Thyroid gland (tissue), 4 donors: Measurements from ENCODE around the gene MPL. TPM values are rescaled to one million over a fixed set of nuclear protein-coding genes. Genes with fewer than 3 reads are reported as not detected.

ENCODE experiments used
- DNase-seq, 2 donors: peaks; one replicate each; pipeline ENCODE4 v3.0.0-alpha.2; 2019
- H3K27ac ChIP-seq, 3 donors: fragments of 200-600 bp; sonication (generic); 1 replicate in 2 of 3; 2 replicates in 1 of 3; pipeline ENCODE4 v1.5.1; 2016 to 2019; ENCODE audit warnings: mild to moderate bottlenecking in 1 of 3, moderate library complexity in 1 of 3
- H3K27me3 ChIP-seq: fragments of 200-600 bp; sonication (generic); one replicate; pipeline ENCODE4 v1.5.1; 2019
- H3K36me3 ChIP-seq, 2 donors: fragments of 200-600 bp; sonication (generic); one replicate each; pipeline ENCODE4 v1.5.1; 2016 to 2019
- H3K4me1 ChIP-seq, 2 donors: fragments of 200-600 bp; sonication (generic); one replicate each; pipeline ENCODE4 v1.5.1; 2017 to 2019
- H3K4me3 ChIP-seq, 3 donors: fragments of 200-600 bp; sonication (generic); replicated peaks in 1 of 3; 1 replicate in 2 of 3; 2 replicates in 1 of 3; pipeline ENCODE4 v1.5.1; 2016; ENCODE audit warnings: mild to moderate bottlenecking in 1 of 3
- H3K9me3 ChIP-seq: fragments of 200-600 bp; sonication (generic); one replicate; pipeline ENCODE4 v1.5.1; 2017
- POLR2A ChIP-seq, 2 donors: fragments of 450-650 bp; IDR thresholded peaks; one replicate each; pipeline ENCODE4 v1.6.1; 2017; ENCODE audit warnings: antibody characterized with exemption in 2 of 2, mild to moderate bottlenecking in 2 of 2, moderate library complexity in 1 of 2
- WGBS, 2 donors: methylation state at CpG; one replicate each; pipeline ENCODE4 v1.1.5; 2017; 5-methylcytosine and 5-hydroxymethylcytosine counted together
- intact Hi-C: fragments of 100-400 bp; cut with DNase I; formaldehyde crosslinking; loops from one replicate; pipeline ENCODE4 v1.15.1; 2023
- total RNA-seq, 4 donors: library from RNA; depleted of rRNA; stranded (reverse); fragments of >200 nt; gene quantifications; one replicate each; pipeline ENCODE4 v1.2.3, GENCODE V29; 2016
- TF ChIP-seq, protein P1 (sequence below), 6 experiments: fragments of 200-600 bp in 3 of 6; fragments of 450-650 bp in 3 of 6; sonication (generic) in 3 of 6; IDR thresholded peaks; one replicate each; pipeline ENCODE4 v1.5.1; 2016 to 2019; ENCODE audit warnings: antibody characterized with exemption in 6 of 6, mild to moderate bottlenecking in 2 of 6, inconsistent platforms in 1 of 6, moderate library complexity in 1 of 6

The MPL gene
- total RNA-seq, 4 donors from 2014 or later: 0.22 to 0.29 TPM; not detected in 2

DNA sequence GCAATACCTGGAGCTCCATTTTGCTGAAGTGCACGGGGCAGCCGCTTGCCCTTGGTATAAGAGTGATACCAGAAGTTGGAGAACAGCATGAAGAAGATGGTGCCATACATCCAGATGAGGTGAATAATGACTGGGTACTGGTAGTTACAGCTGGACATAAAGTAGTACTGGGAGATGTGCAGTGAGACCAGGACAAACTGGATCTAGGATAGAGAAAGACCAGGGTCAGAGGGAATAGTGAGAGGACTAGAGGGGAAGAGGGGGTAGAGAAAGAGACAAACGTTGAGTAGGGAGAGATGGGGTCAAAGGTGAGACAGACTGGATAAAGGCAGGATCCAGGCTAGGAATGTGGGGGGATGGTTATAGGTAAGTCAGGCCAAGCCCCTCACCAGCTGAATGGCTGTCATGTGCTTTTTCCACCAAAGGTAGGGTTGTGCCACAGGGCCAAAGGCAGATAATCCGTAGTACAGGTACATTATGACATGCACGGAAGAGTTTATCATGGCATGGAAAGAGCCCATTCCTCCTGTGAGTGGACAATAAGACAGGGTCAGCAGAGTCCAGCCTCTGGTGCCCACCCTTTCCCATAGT lies 26.4 kb downstream of the MPL start:
- Histone ChIP-seq H3K27ac (no peak overlapping the region), H3K4me1 (peaks cover 27 to 37% of the 10 kb centered on the region in 2 donors), H3K9me3 (no peaks in the 10 kb centered on the region), H3K36me3 (peaks cover 31 to 34% of the 10 kb centered on the region in 2 donors), H3K4me3 (no peak overlapping the region), H3K27me3 (no peaks in the 10 kb centered on the region)
- intact Hi-C loops: no loop called here
- TF ChIP-seq, protein P1, sequence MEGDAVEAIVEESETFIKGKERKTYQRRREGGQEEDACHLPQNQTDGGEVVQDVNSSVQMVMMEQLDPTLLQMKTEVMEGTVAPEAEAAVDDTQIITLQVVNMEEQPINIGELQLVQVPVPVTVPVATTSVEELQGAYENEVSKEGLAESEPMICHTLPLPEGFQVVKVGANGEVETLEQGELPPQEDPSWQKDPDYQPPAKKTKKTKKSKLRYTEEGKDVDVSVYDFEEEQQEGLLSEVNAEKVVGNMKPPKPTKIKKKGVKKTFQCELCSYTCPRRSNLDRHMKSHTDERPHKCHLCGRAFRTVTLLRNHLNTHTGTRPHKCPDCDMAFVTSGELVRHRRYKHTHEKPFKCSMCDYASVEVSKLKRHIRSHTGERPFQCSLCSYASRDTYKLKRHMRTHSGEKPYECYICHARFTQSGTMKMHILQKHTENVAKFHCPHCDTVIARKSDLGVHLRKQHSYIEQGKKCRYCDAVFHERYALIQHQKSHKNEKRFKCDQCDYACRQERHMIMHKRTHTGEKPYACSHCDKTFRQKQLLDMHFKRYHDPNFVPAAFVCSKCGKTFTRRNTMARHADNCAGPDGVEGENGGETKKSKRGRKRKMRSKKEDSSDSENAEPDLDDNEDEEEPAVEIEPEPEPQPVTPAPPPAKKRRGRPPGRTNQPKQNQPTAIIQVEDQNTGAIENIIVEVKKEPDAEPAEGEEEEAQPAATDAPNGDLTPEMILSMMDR (IDR thresholded peaks at IDR 0.05): no peak
- no peak for TF ChIP-seq POLR2A (IDR thresholded peaks at IDR 0.05)
- no peak for DNase-seq
- WGBS, 2 donors: 80 to 87% methylated on average over 5 of the region's 5 CpGs

DNA sequence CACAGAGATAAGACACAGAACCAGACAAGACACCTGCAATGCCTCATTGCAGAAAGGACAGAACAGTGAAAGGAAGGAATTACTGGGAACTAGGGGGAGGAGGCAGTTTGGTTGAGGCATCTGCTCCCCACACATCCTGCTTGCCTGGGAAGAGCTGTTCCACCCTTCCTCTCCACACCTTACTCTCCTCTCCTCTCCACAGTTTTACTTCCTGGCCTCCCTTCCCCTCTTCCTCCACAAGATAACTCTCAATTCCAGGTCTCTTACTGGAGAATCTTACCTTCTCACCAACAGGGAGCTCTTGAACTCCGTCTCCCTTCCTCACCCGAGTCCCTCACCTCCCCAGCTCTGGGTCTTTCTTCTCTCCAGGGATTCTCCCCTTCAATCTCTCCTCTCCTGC lies 28.1 kb downstream of the MPL start:
- Histone ChIP-seq H3K4me1 (peaks cover 26 to 31% of the 10 kb centered on the region in 2 donors), H3K9me3 (no peaks in the 10 kb centered on the region), H3K4me3 (peak overlapping the region in 1 of 3 donors; percentile 85), H3K27ac (peak overlapping the region in 2 of 3 donors; percentile 89 to 97), H3K27me3 (no peaks in the 10 kb centered on the region), H3K36me3 (peaks cover 31 to 34% of the 10 kb centered on the region in 2 donors)
- 81 to 91% methylated on average over 2 of the region's 2 CpGs for WGBS, 2 donors
- DNase-seq: no peak
- intact Hi-C loops: no loop called here
- TF ChIP-seq POLR2A (IDR thresholded peaks at IDR 0.05): no peak
- TF ChIP-seq, protein P1 (IDR thresholded peaks at IDR 0.05): no peak

DNA sequence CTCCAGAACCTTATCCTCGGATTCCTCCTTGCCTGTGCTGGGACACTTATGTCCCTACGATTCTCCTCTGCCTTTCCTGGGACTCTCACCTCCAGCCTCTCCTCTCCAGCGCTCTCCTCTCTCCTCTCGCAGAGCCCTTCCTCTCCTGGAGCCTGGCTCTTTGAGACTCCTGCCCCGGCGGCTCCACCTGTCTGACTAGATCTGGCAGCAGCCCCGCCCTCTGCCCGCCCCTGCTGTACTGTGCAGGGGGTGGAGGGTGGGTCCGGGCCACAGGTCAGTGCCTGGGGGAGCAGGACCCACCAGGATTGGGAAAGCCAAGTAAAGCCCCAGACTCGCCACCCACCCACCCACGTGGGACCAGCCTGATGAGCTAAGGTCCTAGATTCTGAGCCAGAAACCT lies 28.6 kb downstream of the MPL start:
- no peaks in the 10 kb centered on the region for H3K27me3 ChIP-seq
- H3K4me1 ChIP-seq: peaks cover 26 to 31% of the 10 kb centered on the region in 2 donors
- 28 to 33% methylated on average over 9 of the region's 11 CpGs for WGBS, 2 donors
- H3K9me3 ChIP-seq: no peaks in the 10 kb centered on the region
- H3K4me3 ChIP-seq: peak overlapping the region in 1 of 3 donors; percentile 85
- TF ChIP-seq, protein P1 (IDR thresholded peaks at IDR 0.05): no peak
- TF ChIP-seq POLR2A (IDR thresholded peaks at IDR 0.05): peak in 1 of 2 donors; percentile 72
- intact Hi-C loops: no loop called here
- peak; percentile 79 to 86 for DNase-seq
- peak overlapping the region; percentile 89 to 97 (median 90) for H3K27ac ChIP-seq
- H3K36me3 ChIP-seq: peaks cover 31 to 34% of the 10 kb centered on the region in 2 donors

DNA sequence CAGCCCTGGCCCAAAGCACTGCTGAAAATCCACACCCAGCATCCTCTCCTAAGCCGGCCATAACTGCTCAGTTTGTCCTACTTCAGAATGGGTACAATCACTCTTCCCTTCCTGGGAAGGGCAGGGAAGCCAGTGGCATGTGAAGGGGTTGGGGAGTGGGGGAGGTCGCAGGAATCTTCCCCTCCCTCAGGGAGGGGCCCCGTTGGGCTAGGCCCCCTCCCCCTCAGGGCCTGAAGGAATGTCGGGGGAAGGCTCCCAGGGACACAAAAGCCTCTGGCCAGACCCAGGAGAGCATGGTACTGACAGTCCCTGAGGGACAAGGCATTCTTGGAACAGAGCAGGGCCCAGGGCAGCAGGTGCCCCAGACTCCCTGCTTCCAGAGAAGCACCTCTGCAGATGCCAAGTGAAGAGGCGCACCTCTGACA lies 29.0 kb downstream of the MPL start:
- intact Hi-C loops: no loop called here
- Histone ChIP-seq H3K27ac (peak overlapping the region; percentile 89 to 97 (median 90)), H3K36me3 (peaks cover 31 to 34% of the 10 kb centered on the region in 2 donors)

More for the DNA sequence above, 29.0 kb downstream of the MPL start:
- Histone ChIP-seq H3K9me3 (no peaks in the 10 kb centered on the region), H3K27me3 (no peaks in the 10 kb centered on the region), H3K4me3 (peak overlapping the region in 2 of 3 donors; percentile 71 to 85), H3K4me1 (peaks cover 26 to 31% of the 10 kb centered on the region in 2 donors)
- WGBS, 2 donors: 27 to 35% methylated on average over 3 to 5 of the region's 5 CpGs
- peak; percentile 25 to 31 for DNase-seq
- TF ChIP-seq, protein P1 (IDR thresholded peaks at IDR 0.05): no peak
- TF ChIP-seq POLR2A (IDR thresholded peaks at IDR 0.05): no peak
